PC-9 (cell line): ENCODE measurements around the gene DSCAM.

Source experiments
- CTCF ChIP-seq: fragments of 200-600 bp; sonication (generic); conservative IDR thresholded peaks from 2 replicates; pipeline ENCODE4 v1.6.1; 2017; ENCODE audit warnings: mixed run types, antibody characterized with exemption, mild to moderate bottlenecking, moderate library complexity
- EZH2 ChIP-seq: fragments of 200-600 bp; sonication (generic); IDR thresholded peaks from 2 replicates; pipeline ENCODE4 v1.8.0; 2017; ENCODE audit warnings: antibody characterized with exemption, low read depth

GRCh38 chr21:40575976-40576375 lies 271.0 kb downstream of the DSCAM start:
- TF ChIP-seq CTCF (no peak), EZH2 (no peak)
